ENCODE results near the gene BCL2L1. TPM values are rescaled to one million over a fixed set of nuclear protein-coding genes. Genes with fewer than 3 reads are reported as not detected.

BCL2L1 gene
- total and polyA plus RNA-seq, 2 donors (not counting 3 experiments of a cell fraction or from before 2014, with no cell fraction given) = 78.0 to 101 TPM

DNA sequence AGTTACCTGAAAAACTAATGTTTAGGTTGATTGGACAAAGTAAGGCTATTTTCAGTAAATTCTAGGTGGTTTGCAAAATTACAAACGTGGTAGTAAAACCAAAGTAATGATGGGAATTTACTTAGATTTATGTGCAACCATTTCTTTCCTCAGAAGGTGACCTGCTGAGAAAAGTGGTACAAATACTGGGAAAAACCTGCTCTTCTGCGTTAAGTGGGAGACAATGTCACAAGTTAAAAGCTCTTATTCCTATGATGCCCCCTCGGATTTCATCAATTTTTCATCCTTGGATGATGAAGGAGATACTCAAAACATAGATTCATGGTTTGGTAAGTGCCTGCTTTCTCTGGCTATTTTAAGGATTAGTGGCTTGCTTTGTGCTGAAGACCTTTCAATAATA is 34.6 kb upstream of the BCL2L1 start:
- FAIRE-seq (no peak), DNase-seq (ENCODE audit: low read depth, low spot score) (no peak)
- intact Hi-C loops (cut with micrococcal nuclease) (no loop called here), dilution Hi-C loops (cut with MboI; ENCODE audit: extremely low pct_ligation_motif_present, low sequenced_read_pairs) (no loop called here)
- CTCF ChIA-PET = no interaction called here
- Histone ChIP-seq H3K9me3 (replicated peaks; ENCODE audit: control insufficient read depth, insufficient read depth, low read length) (no peaks in the 10 kb centered on the region), H3K9me1 (replicated peaks; ENCODE audit: control insufficient read depth, extremely low read depth, insufficient read depth, low read length) (no peaks in the 10 kb centered on the region), H3K4me2 (ENCODE audit: insufficient read depth, low read length) (no peak overlapping the region), H3K27ac (ENCODE audit: insufficient read depth, low read depth, low read length) (no peak overlapping the region), H2AFZ (ENCODE audit: low read depth, low read length) (no peak overlapping the region), H3K4me1 (ENCODE audit: control insufficient read depth, extremely low read depth, insufficient read depth, low read length) (no peaks in the 10 kb centered on the region), H3K4me3 (replicated peaks in 1 of 3; ENCODE audit: insufficient read depth in 1 of 3, low read depth in 1 of 3, low read length in 3 of 3) (no peak overlapping the region), H3K79me2 (ENCODE audit: control insufficient read depth, insufficient read depth, low read length) (peaks cover 91% of the 10 kb centered on the region), H3K27me3 (ENCODE audit: control insufficient read depth in 2 of 2, insufficient read depth in 2 of 2, low read length in 2 of 2) (no peaks in the 10 kb centered on the region), H4K20me1 (replicated peaks; ENCODE audit: control insufficient read depth, extremely low read depth, insufficient read depth, low read length) (peaks cover 3% of the 10 kb centered on the region), H3K36me3 (ENCODE audit: control insufficient read depth in 2 of 2, extremely low read depth in 1 of 2, insufficient read depth in 2 of 2, low read length in 2 of 2) (peaks cover 0 to 8% of the 10 kb centered on the region in 2 experiments), H3K9ac (replicated peaks; ENCODE audit: extremely low read depth, insufficient read depth, low read length) (no peak overlapping the region)
- no TSS peak for BruUV-seq (replicated peaks)
- POLR2A ChIA-PET = no interaction called here
- no peak for TF ChIP-seq GATA2 (IDR thresholded peaks at IDR 0.05; ENCODE audit: insufficient read depth, insufficient read length, low read depth, low read length)
- TF ChIP-seq, protein P1, sequence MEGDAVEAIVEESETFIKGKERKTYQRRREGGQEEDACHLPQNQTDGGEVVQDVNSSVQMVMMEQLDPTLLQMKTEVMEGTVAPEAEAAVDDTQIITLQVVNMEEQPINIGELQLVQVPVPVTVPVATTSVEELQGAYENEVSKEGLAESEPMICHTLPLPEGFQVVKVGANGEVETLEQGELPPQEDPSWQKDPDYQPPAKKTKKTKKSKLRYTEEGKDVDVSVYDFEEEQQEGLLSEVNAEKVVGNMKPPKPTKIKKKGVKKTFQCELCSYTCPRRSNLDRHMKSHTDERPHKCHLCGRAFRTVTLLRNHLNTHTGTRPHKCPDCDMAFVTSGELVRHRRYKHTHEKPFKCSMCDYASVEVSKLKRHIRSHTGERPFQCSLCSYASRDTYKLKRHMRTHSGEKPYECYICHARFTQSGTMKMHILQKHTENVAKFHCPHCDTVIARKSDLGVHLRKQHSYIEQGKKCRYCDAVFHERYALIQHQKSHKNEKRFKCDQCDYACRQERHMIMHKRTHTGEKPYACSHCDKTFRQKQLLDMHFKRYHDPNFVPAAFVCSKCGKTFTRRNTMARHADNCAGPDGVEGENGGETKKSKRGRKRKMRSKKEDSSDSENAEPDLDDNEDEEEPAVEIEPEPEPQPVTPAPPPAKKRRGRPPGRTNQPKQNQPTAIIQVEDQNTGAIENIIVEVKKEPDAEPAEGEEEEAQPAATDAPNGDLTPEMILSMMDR (IDR thresholded peaks at IDR 0.05; ENCODE audit: extremely low read depth in 1 of 2, insufficient read depth in 1 of 2, low read depth in 1 of 2, low read length in 2 of 2) = no peak
- no peak for TF ChIP-seq EZH2 (IDR thresholded peaks at IDR 0.05; ENCODE audit: borderline replicate concordance, low read depth, low read length, severe bottlenecking)
- TF ChIP-seq FOS (IDR thresholded peaks at IDR 0.05; ENCODE audit: borderline replicate concordance, insufficient read depth, low read length) = no peak
- TF ChIP-seq POLR2A (IDR thresholded peaks at IDR 0.05; ENCODE audit: low read depth, low read length) = no peak

DNA sequence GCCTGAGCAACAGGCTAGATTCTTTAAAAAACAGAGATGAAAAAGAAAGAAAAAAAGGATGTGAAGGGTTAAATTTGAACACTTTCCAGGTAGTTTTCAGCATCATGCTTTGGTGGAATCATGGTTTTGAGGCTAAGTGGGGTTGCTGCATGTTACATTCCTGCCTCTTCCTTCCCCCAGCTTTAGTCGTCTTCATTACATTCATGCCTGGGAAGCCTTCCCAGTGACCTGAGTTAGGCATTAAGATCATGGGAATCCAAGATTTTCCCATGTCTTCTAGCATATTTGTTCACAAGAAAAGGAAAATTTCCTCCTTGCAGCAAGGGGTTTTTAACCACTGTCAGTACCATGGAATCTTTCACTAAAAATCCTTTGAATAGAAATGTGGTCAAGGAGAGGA is 28.5 kb upstream of the BCL2L1 start:
- FAIRE-seq = no peak
- intact Hi-C loops (cut with micrococcal nuclease) = no loop called here
- no peak overlapping the region for H2AFZ ChIP-seq (ENCODE audit: low read depth, low read length)
- no peaks in the 10 kb centered on the region for H4K20me1 ChIP-seq (replicated peaks; ENCODE audit: control insufficient read depth, extremely low read depth, insufficient read depth, low read length)
- TF ChIP-seq, protein P1 (IDR thresholded peaks at IDR 0.05; ENCODE audit: extremely low read depth in 1 of 2, insufficient read depth in 1 of 2, low read depth in 1 of 2, low read length in 2 of 2) = no peak
- TF ChIP-seq EZH2 (IDR thresholded peaks at IDR 0.05; ENCODE audit: borderline replicate concordance, low read depth, low read length, severe bottlenecking) = no peak
- TF ChIP-seq, protein P2, sequence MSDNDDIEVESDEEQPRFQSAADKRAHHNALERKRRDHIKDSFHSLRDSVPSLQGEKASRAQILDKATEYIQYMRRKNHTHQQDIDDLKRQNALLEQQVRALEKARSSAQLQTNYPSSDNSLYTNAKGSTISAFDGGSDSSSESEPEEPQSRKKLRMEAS (IDR thresholded peaks at IDR 0.05; ENCODE audit: insufficient read depth, insufficient read length) = no peak
- dilution Hi-C loops (cut with MboI; ENCODE audit: extremely low pct_ligation_motif_present, low sequenced_read_pairs) = no loop called here
- H3K4me1 ChIP-seq (ENCODE audit: control insufficient read depth, extremely low read depth, insufficient read depth, low read length) = peaks cover 4% of the 10 kb centered on the region
- H3K9me3 ChIP-seq (replicated peaks; ENCODE audit: control insufficient read depth, insufficient read depth, low read length) = no peaks in the 10 kb centered on the region
- H3K27ac ChIP-seq (ENCODE audit: insufficient read depth, low read depth, low read length) = no peak overlapping the region
- ChIA-PET POLR2A (no interaction called here), CTCF (interaction anchor here (1.5 to 2.3 kb wide), 3 partner anchors 9 to 117 kb away, joined by 4 to 8 read pairs (median 7); no protein-coding TSS in a partner anchor)
- H3K9me1 ChIP-seq (replicated peaks; ENCODE audit: control insufficient read depth, extremely low read depth, insufficient read depth, low read length) = no peaks in the 10 kb centered on the region
- no peak overlapping the region for H3K9ac ChIP-seq (replicated peaks; ENCODE audit: extremely low read depth, insufficient read depth, low read length)
- no TSS peak for BruUV-seq (replicated peaks)
- DNase-seq (ENCODE audit: low read depth, low spot score) = no peak
- H3K4me3 ChIP-seq (replicated peaks in 1 of 3; ENCODE audit: insufficient read depth in 1 of 3, low read depth in 1 of 3, low read length in 3 of 3) = no peak overlapping the region
- peaks cover 0 to 2% of the 10 kb centered on the region in 2 experiments for H3K36me3 ChIP-seq (ENCODE audit: control insufficient read depth in 2 of 2, extremely low read depth in 1 of 2, insufficient read depth in 2 of 2, low read length in 2 of 2)
- peaks cover 96% of the 10 kb centered on the region for H3K79me2 ChIP-seq (ENCODE audit: control insufficient read depth, insufficient read depth, low read length)
- H3K4me2 ChIP-seq (ENCODE audit: insufficient read depth, low read length) = no peak overlapping the region
- H3K27me3 ChIP-seq (ENCODE audit: control insufficient read depth in 2 of 2, insufficient read depth in 2 of 2, low read length in 2 of 2) = no peaks in the 10 kb centered on the region

Measured in endothelial cell of umbilical vein (primary cell).